IMR-90 (cell line): ENCODE data around the gene ZNF800.

Experiments used
- BHLHE40 ChIP-seq: fragments of 150-350 bp; IDR thresholded peaks from 2 replicates; pipeline ENCODE4 v1.6.1; 2016; ENCODE audit warnings: mild to moderate bottlenecking, low read depth, low read length
- FOS ChIP-seq: fragments of 150-350 bp; IDR thresholded peaks from 2 replicates; pipeline ENCODE4 v1.6.1; 2016; ENCODE audit warnings: low read depth, low read length
- MAFK ChIP-seq: IDR thresholded peaks from 2 replicates; pipeline ENCODE4 v1.6.1; 2012; ENCODE audit warnings: low read depth, low read length, improper control_type of control experiment
- MXI1 ChIP-seq: IDR thresholded peaks from 2 replicates; pipeline ENCODE4 v1.6.1; 2012; ENCODE audit warnings: low read depth, mild to moderate bottlenecking, low read length, moderate library complexity, borderline replicate concordance
- POLR2A ChIP-seq: IDR thresholded peaks from 2 replicates; pipeline ENCODE4 v1.6.1; 2012; ENCODE audit warnings: mild to moderate bottlenecking, low read depth, low read length
- RAD21 ChIP-seq: IDR thresholded peaks from 2 replicates; pipeline ENCODE4 v1.6.1; 2012; ENCODE audit warnings: low read length, improper control_type of control experiment
- RFX5 ChIP-seq: IDR thresholded peaks from 2 replicates; pipeline ENCODE4 v1.8.0; 2012; ENCODE audit warnings: low read depth, mild to moderate bottlenecking, low read length, moderate library complexity
- SMC3 ChIP-seq: fragments of 150-350 bp; IDR thresholded peaks from 2 replicates; pipeline ENCODE4 v1.6.1; 2016; ENCODE audit warnings: low read depth, mild to moderate bottlenecking, antibody characterized with exemption, low read length, moderate library complexity
- USF2 ChIP-seq: fragments of 150-350 bp; IDR thresholded peaks from 2 replicates; pipeline ENCODE4 v1.6.1; 2017; ENCODE audit warnings: mild to moderate bottlenecking, antibody characterized with exemption, low read length, low read depth
- TF ChIP-seq, protein P1 (sequence below): conservative IDR thresholded peaks from 2 replicates; pipeline ENCODE4 v1.5.1; 2012; ENCODE audit warnings: mild to moderate bottlenecking, low read depth, low read length, improper control_type of control experiment

DNA sequence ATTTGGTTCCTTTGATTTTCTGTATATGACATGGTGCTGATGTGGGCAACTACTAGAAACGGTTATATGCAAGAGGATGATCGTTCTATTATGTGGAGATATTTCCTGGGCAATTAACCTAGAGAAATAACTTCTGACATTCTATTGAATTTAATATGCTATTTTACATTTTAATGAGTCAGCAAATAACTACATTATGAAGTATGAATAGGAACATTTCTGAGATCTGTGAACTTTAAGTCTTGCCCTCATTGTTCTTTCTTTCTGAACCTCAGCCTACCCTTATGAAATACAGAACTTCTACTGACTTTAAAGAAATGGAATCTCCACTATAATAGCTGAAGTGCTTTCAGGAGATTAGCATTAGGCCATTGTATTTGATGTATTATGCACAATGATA lies 59.6 kb downstream of the ZNF800 start:
- TF ChIP-seq RAD21, result no peak
- TF ChIP-seq, protein P1, sequence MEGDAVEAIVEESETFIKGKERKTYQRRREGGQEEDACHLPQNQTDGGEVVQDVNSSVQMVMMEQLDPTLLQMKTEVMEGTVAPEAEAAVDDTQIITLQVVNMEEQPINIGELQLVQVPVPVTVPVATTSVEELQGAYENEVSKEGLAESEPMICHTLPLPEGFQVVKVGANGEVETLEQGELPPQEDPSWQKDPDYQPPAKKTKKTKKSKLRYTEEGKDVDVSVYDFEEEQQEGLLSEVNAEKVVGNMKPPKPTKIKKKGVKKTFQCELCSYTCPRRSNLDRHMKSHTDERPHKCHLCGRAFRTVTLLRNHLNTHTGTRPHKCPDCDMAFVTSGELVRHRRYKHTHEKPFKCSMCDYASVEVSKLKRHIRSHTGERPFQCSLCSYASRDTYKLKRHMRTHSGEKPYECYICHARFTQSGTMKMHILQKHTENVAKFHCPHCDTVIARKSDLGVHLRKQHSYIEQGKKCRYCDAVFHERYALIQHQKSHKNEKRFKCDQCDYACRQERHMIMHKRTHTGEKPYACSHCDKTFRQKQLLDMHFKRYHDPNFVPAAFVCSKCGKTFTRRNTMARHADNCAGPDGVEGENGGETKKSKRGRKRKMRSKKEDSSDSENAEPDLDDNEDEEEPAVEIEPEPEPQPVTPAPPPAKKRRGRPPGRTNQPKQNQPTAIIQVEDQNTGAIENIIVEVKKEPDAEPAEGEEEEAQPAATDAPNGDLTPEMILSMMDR, result no peak
- no peak for TF ChIP-seq POLR2A
- no peak for TF ChIP-seq BHLHE40
- TF ChIP-seq MXI1, result no peak
- no peak for TF ChIP-seq RFX5
- no peak for TF ChIP-seq FOS
- peak; percentile 97 for TF ChIP-seq MAFK
- no peak for TF ChIP-seq SMC3
- no peak for TF ChIP-seq USF2
